GM21381 (cell line): Measurements from ENCODE around the gene SLC9C1.
"Not testable (repeated sequence)": the region's sequence is repeated elsewhere in the genome, so short reads cannot be mapped to it uniquely, and the experiment has no call there.

Experiments used
- ATAC-seq: cut with Tn5 transposase; IDR thresholded peaks from one replicate; pipeline ENCODE4 v1.9.1; 2021; ENCODE audit warnings: mild to moderate bottlenecking, moderate library complexity; ENCODE audit not compliant: unreplicated experiment

Gene SLC9C1

DNA sequence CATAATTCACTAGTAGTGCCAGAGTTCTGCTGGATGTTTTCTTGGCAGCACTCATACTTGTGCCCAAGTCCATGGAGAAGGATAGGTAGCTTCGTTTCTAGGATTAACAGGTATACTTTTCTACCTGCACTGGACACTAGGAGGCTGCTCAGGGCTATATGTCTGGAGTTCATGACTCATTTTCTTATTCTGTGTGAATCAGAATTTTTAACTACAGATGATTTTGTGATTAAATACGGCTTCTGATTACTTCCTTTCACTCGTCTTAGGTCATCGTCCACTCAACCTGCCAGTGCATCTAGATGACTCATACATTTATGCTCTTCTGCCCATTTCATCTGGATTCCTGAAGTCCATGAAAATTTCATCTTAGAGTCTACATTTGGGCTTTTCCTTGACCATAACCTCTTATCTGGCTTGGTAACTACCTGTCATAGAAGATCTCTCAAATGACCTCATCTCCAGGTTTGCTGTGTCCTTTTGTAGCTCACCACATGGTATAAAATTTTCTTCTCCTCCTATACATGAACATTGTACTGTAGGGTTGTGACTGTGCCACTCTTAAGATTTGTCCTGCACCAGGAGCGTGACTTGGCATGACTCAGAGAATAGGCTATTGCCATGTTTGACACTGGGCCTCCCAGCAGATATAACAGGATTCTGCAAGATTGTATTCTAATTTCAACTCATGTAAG lies 94.2 kb downstream of the SLC9C1 start:
- ATAC-seq: no peak

DNA sequence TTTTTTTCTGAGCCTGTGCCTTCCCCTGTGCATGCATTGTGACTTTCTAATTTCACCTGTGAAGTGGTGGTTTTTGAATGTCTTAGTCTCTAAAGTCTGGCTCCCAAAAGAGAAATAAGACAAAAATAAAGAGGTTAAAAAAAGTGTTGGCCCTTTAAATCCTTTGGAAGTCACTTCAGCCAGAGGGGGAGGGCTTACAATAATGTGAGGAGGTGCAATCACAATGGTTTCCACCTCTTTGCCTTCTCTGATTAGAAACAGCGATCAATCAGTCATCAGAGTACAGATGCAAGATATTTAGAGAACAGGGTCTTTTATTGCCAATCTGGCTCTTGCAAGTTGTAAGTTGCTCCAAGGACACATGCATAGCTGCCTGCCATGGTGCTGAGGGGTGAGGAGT lies 96.9 kb downstream of the SLC9C1 start:
- ATAC-seq: no peak

DNA sequence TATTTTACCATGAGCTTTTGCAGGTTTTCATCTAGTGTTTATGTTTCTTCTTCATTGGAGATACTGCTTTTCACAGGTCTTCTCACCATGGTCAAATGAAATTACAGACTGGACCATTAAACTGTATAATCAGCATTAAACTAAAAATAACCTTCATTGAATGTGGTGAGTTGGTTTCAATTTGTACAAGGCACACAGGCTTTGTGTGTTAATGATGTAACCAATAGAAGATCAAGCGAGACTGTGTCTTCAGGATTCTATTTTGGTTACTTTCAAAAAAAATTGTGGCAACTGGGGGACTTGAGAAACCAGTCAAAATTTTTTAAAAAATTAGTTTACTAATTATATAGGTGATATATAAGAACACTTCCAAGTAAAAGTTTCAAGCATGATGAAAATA lies 106.7 kb downstream of the SLC9C1 start:
- no peak for ATAC-seq

DNA sequence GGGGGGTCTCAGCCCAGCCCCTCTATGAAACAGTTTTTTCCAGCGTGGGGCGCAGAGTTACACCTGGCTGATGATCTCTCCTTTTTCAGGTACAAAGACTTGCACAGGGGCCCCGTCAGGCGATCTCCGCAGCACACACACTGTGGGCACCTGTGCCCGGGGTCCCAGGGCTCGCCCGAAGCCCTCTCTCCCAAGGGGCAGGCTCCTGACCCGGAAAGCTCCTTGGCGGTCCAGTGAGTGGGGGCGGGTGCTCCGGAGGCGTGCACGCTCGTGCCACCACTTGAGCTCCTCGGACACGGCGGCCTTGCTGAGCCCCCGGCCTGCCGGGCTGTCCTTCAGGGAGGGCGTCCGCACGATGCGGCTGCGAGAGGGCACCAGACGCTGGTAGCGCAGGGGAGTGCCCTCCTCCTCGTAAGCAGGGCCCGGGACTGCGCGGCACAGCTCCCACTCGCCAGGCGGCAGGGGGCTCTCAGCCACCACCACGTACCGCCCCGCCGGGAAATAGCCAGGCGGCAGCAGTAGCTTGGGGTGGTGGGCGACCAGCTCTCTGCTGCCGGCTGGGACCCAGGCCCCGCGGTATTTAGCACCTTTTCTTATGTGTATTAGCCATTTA lies 108.5 kb downstream of the SLC9C1 start:
- not testable (repeated sequence) for ATAC-seq

DNA sequence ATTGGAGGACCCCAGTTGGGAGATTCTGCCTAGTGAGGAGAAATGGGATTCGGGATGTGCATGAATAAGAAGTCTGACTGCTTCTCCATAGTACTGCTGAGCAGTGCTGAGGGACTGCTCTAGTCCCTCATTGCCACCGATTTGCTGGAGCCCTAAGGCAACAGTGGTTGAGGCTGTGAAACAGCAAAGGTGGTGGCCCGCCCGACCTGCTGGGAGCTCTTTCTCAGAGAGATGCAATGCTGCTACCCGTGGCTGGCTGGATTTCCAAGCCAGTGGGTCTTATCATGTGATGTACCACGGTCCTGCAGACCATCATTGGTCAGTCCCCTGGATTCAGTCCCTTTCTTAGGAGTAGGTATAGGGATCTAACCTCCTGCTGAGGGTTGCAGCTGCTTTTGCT lies 118.4 kb downstream of the SLC9C1 start:
- no peak for ATAC-seq

DNA sequence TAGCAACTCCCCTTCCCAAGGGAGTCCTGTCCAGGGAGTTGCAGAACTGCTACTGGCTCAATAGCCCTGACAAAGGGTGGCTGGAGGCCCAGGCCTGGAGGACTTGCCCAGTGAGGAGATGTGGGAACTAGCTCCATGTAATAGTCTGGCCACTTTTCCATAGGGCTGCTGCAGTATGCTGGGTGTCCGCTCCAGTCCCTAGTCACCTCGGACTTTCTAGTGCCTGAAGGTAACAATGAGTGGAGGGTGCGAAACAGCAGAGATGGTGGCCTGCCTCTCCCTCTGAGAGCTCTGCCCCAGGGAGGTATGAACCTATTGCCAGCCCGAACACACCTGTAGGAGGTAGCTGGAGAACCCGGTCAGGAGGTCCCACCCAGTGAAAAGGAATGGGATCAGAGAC lies 119.0 kb downstream of the SLC9C1 start:
- ATAC-seq: no peak

DNA sequence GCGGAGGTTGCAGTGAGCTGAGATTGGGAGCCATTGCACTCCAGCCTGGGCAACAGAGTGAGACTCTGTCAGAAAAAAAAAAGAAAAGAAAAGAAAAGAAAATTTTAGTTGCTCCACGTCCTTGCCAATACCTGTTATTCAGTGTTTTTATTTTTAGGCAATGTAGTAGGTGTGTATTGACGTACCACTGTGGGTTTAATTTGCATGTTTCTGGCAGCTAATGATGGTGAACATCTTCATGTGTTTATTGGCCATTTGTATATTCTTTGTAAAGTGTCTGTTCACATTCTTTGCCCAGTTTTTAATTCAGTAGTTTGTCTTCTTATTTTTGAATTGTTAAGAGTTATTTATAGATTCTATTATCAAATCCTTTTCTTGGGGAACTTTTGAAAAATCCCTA lies 122.9 kb downstream of the SLC9C1 start:
- ATAC-seq: no peak

DNA sequence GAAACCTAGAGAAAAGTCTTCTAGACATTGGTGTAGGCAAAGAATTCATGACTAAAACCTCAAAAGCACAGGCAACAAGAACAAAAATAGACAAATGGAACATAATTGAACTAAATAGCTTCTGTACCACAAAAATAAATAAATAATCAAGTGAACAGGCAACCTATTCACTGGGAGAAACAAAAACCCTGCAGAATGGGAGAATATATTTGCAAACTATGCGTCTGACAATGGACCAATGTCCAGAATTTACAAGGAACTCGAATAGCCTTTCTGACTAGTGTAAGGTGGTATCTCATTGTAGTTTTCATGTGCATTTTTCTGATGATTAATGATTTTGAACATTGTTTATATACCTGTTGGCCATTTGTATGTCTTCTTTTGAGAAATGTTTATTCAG lies 124.0 kb downstream of the SLC9C1 start:
- ATAC-seq: no peak

DNA sequence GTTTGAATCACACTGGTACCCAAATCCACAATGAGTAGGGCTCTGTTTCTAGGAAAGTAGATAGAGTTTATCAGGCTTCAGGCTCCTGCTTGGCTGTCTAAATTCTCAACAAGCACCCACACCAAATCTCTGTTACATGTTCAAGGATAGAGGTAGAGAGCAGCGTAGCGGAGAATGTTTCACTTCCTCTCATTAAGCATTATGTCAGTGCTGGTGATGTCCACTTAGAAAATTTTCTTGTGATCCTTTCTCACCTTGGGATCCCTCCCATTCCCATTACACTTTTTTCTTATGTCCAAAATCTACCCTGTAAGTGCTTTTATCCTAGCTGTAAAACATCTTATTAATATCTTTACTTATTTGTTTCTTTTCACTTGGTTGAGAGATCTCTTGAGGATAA lies 126.3 kb downstream of the SLC9C1 start:
- peak; percentile 80 for ATAC-seq

DNA sequence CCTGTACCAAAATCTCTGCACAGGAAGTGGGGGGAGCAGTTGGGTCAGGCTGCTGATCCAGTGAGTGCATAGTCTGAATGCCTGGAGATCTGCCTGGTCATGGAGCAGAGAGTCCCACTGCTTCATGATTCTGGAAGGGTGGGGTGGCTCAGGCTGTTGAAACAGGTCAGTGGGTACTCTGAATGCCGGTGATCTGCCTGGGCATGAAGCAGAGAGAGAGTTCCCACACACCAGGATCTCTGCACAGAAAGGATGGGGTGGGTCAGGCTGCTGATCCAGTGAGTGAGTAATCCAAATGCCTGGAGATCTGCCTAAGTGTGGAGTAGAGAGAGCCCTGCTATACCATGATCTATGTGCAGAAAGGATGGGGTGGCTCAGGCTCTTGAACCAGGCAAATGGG lies 144.9 kb downstream of the SLC9C1 start:
- no peak for ATAC-seq

DNA sequence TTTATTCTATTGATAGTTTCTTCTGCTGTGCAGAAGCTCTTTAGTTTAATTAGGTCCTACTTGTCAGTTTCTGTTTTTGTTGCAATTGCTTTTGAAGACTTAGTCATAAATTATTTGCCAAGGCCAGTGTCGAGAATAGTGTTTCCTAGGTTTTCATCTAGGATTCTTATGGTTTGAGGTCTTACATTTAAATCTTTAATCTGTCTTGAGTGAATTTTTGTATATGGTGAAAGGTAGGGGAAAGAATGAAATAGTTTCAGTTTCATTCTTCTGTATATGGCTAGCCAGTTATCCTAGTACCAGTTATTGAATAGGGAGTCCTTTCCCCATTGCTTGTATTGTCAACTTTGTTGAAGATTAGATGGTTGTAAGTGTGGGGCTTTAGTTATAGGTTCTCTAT lies 150.3 kb downstream of the SLC9C1 start:
- ATAC-seq: no peak

DNA sequence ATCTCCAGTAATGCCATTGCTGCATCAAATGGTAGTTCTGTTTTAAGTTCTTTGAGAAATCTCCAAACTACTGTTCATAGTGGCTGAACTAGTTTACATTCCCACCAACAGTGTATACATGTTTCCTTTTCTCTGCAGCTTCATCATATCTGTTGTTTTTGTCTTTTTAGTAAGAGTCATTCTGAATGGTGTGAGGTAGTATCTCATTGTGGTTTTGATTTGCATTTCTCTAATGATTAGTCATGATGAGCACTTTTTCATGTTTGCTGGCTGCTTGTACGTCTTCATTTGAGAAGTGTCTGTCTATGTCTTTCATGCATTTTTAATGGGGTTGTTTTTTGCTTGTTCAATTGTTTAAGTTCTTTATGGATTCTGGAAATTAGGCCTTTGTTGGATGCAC lies 150.8 kb downstream of the SLC9C1 start:
- ATAC-seq: peak; percentile 62

DNA sequence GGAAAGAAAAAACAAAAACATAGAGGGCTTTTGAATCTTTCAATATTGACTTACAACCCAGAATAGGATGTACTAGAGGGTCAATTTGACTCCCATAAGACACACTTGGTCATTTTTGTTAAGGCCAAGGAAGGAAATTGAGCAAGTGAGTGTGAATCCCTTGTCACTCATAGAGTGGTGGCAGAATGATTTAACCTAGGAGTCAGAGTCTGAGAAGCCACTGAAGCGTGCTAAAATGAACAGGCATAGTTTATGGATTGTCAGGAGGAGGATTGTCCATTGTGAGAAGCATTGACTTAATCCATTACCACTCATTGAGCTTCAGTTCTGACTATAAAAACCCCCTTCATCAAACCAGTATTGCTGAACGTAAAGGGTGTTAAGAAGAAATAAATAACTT lies 152.7 kb downstream of the SLC9C1 start:
- ATAC-seq: no peak

DNA sequence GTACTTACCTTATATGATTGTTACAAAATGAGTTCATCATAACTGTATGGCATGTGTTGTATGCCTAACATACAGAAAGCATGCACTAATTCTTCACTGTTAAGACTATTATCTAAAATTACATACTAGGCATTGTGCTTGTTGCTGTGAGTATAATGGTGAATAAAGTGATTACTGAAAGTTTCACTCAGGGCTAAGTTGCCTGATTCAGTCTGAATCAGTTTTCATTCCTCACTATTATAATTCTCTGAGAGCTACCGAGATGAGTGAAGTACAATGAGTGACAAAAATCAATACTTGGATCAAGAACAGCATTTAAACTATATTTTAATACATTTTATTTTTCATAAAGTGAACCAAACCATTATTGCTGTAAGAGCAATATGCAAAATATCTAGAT lies 153.4 kb downstream of the SLC9C1 start:
- no peak for ATAC-seq

DNA sequence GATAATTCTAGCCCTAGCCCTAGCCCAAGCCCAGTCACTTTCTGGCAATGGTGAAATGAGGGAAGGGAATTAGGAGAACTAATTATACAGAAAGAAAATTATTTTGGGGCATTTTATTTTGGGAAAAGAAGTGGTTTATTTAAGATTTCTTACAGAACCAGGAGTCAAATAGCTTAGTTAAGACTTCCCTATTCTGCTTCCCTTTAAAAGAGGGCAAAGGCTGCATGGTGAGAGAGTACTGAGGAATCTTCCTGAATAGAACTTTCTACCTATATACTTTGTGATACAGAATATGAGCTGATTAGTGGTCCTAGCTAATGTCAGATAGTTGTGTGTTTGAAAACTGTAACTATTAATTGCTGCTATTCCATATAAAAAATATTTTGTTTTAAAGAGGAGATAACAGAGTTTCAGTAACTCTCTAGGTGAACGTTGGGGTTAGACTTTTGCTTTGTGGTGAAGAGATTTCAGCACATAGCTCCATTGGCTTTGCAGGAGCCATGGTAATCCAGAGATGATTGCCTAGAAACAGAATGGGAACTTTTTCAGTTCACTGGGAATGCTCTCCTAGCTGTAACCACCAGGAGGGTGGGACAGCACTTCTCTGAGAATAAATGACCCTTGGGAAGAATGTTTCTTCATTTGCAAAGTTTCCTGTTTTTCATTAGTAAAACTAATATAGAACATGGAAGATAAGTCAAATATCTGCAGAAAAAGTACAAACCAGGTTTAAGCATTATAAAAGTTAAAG lies 155.6 kb downstream of the SLC9C1 start:
- no peak for ATAC-seq

DNA sequence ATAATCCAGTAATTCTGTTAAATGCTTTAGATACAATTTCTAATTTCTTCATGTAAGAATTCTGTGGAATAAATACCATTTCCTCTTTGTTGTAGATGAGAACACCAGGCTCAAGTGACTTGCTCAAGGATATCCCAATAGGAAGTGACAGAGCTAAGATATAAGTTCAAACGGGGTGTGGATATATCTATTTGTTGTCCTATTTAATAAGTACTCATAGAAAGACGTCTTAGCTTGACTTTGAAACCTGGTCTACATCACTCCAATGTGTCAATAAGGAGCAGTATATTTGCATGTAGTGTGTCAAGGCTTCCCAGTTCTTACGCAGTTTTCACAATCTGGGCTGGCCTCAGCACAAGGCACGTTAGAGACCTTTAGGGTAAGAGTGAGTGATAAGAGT lies 156.2 kb downstream of the SLC9C1 start:
- ATAC-seq: no peak

DNA sequence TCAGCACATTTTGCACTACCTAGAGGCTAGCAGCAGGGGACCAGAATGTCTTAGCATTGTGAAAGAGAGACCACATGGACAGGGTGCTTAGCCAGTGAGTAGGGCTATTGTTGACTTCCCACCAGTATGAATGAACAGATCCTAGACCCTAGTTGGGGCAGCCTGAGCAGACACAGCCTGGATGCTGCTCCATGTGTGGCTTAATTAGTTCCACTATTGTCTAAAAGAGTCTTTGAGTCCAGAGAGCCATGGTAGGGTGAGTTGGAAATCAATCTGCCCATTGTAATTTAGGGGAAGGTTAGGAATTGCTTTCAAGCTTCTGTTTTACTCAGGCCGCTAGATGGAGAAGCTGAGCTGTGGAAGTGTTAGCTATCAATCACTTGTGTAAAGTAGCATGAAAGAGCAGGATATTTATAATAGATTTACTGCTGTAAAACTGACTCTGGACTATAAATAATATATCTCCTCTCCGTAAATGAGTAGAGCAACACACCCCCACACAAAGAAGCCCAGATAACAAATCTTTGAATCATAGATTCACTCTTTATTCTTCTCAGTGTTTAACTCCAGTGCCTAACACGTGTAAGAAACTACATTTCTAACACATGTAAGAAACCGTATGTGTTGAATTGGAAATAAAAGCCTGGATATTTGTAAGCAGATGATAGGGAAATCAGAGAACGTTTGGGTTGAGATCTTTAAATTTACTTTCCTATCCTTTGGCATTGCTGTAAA lies 156.9 kb downstream of the SLC9C1 start:
- ATAC-seq: no peak

DNA sequence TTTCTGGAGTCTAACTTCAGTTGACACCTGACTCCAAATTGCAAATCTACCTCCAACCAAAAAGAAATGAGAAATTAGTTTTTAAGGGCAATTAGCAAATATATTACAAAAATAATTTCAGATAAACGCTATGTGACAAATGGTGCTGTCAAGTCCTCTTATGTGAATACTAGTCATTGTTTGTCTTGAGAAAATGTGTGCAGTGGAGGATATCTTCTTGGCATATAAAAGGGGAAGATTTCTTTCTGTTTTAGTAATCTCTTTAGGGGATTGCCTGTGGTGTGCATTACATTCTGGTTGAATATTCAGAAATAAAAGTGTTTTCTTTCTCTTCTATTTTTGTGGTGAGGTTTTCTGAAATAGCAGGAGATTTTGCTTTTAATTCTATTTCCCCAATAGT lies 158.0 kb downstream of the SLC9C1 start:
- no peak for ATAC-seq

DNA sequence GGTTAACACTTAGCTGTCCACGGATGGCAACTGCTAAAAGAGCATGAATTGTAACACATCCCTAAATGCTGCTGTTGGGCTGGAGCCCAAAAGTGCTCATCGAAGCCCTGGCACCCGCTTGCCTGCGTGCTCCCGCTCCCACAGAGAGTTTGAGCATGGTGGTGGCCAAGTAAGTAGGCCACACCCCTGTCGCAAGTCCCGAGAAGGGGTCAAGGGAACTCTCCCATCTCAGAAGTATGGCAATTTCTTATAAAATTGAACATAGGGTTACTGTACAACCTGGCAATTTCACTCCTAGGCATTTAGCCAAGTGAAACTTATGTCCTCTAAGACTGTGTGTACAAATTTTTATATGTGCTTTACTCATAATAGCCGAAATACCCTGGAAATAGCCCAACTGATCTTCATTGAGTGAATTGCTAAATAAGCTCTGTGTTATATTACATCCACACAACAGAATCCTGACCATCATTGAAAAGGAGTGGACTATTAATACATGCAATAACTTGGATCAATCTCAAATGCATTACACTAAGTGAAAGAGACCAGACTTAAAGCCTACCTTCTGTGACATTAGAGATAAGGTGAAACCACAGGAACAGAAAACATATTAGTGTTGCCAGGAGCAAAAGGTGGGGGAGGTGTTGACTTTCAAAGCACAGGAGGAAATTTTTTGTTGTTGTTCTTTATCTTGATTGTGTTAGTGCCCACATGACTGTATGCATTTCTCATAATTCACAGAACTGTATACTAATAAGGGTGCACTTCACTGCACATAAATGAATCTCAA lies 159.5 kb downstream of the SLC9C1 start:
- ATAC-seq: no peak

DNA sequence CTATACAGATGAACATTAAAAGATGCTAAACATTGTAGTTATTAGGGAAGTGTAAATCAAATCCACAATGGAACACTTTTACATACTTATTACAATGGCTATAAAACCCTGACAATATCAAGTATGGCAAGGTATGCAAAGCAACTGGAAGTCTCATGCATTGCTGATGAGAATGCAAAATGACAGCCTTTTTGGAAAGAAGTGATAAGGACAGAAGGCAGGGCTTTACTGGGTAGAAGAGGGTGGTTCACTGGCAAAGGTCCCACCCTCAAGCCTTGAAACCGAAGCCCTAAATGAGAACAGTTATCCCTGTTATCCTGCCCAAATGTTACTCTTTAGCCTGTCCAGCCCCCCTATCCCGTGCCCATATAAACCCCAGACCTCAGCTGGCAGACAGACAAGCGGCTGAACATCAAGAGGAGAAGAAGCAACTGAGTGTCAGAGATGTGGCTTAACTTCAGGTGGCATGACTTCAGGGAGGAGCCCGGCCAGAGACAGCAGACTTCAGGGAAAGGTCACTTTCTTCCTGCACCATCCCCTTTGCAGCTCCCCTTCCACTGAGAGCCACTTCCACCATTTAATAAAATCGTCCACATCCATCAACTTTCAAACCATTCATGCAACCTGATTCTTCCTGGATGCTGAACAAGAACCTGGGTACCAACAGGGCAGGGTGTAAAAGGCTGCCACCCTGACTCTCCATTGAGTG lies 160.2 kb downstream of the SLC9C1 start:
- no peak for ATAC-seq
